Right lobe of liver (tissue), 6 donors: ENCODE data around the gene SENP7. TPM values are rescaled to one million over a fixed set of nuclear protein-coding genes. Genes with fewer than 3 reads are reported as not detected.

Experiments
- ATAC-seq, 4 donors: fragments of 200-7000 bp; cut with Tn5 transposase; one replicate each; pipeline ENCODE4 v1.9.1; 2020; ENCODE audit warnings: mild to moderate bottlenecking in 4 of 4, moderate library complexity in 4 of 4
- DNase-seq, 3 donors: peaks; one replicate each; pipeline ENCODE4 v3.0.0-alpha.2; 2020
- H3K27ac ChIP-seq, 3 donors: fragments of 200-600 bp; one replicate each; pipeline ENCODE4 v1.8.0; 2022
- H3K27me3 ChIP-seq, 2 donors: fragments of 200-600 bp; one replicate each; pipeline ENCODE4 v1.8.0; 2022
- H3K36me3 ChIP-seq, 4 donors: fragments of 200-600 bp; sonication (generic) in 1 of 4; one replicate each; pipeline versions ENCODE4 v1.5.1 to v1.8.0; 2017 to 2022; ENCODE audit warnings: control low read depth in 1 of 4
- H3K4me1 ChIP-seq, 4 donors: fragments of 200-600 bp; sonication (generic) in 1 of 4; one replicate each; pipeline versions ENCODE4 v1.5.1 to v1.8.0; 2017 to 2022; ENCODE audit warnings: control low read depth in 1 of 4
- H3K4me3 ChIP-seq, 3 donors: fragments of 200-600 bp; one replicate each; pipeline ENCODE4 v1.8.0; 2022
- H3K9me3 ChIP-seq, 4 donors: fragments of 200-600 bp; sonication (generic) in 1 of 4; one replicate each; pipeline versions ENCODE4 v1.5.1 to v1.8.0; 2017 to 2022; ENCODE audit warnings: control low read depth in 1 of 4
- CTCF ChIP-seq, 4 donors: fragments of 200-600 bp in 3 of 4; fragments of 450-650 bp in 1 of 4; IDR thresholded peaks; one replicate each; pipeline versions ENCODE4 v1.5.1 to v1.8.0; 2016 to 2022; ENCODE audit warnings: antibody characterized with exemption in 4 of 4, mild to moderate bottlenecking in 2 of 4
- POLR2A ChIP-seq: fragments of 450-650 bp; IDR thresholded peaks from one replicate; pipeline ENCODE4 v1.6.1; 2017; ENCODE audit warnings: antibody characterized with exemption, mild to moderate bottlenecking
- WGBS: methylation state at CpG from one replicate; pipeline ENCODE4 v1.1.6; 2018; ENCODE audit warnings: low coverage, low lambda C conversion rate; ENCODE audit not compliant: insufficient coverage; ENCODE audit errors: missing lambda C conversion rate; 5-methylcytosine and 5-hydroxymethylcytosine counted together
- intact Hi-C, 2 donors: fragments of 100-400 bp; cut with DNase I; formaldehyde crosslinking; loops; one replicate each; pipeline versions ENCODE4 v1.11.2 to v1.14.1; 2022
- total RNA-seq, 6 experiments: library from RNA; depleted of rRNA in 2 of 6; stranded (reverse); fragments of >200 nt in 2 of 6; fragmentation: NEBNext Ultra II Directional in 3 of 6; extraction: Animal tissue kit (Norgen Biotek cat#: 25700) in 3 of 6; gene quantifications; one replicate each; pipeline versions ENCODE4 v1.1.0 to v1.2.4, GENCODE V29; 2016 to 2023
- donor health status: DM: no; HTN: yes; CAD: no.
- donor health status: DM: no; HTN: no; CAD: no.
- donor health status: DM: no; HTN: no; CAD: no.
- donor health status: DM: no; HTN: yes; CAD: no.
- donor health status: DM: no; HTN: yes; CAD: no.

Gene SENP7
- total RNA-seq, 6 experiments from 2014 or later = 3.8 to 7.2 (median 5.7) TPM

- ATAC-seq (no peak), DNase-seq (no peak)
- Histone ChIP-seq H3K4me1 (no peaks in the 10 kb centered on the region), H3K27me3 (no peaks in the 10 kb centered on the region), H3K36me3 (no peaks in the 10 kb centered on the region), H3K9me3 (no peaks in the 10 kb centered on the region), H3K4me3 (no peak overlapping the region), H3K27ac (no peak overlapping the region)
- intact Hi-C loops = no loop called here
- no CpG with 5 or more reads among the region's 1 CpG for WGBS
- TF ChIP-seq POLR2A (no peak), CTCF (IDR thresholded peaks at IDR 0.05) (no peak)
These were observed 23.3 kb upstream of the SENP7 start for GRCh38 chr3:101536266-101536665.

- H3K27ac ChIP-seq = no peak overlapping the region
- H3K9me3 ChIP-seq = no peaks in the 10 kb centered on the region
- H3K27me3 ChIP-seq = no peaks in the 10 kb centered on the region
- intact Hi-C loops = no loop called here
- no peak overlapping the region for H3K4me3 ChIP-seq
- ATAC-seq (no peak), DNase-seq (no peak)
- no peak for TF ChIP-seq CTCF (IDR thresholded peaks at IDR 0.05)
- TF ChIP-seq POLR2A = no peak
- no peaks in the 10 kb centered on the region for H3K36me3 ChIP-seq
- no peaks in the 10 kb centered on the region for H3K4me1 ChIP-seq
- WGBS = 58% methylated on average over 5 of the region's 5 CpGs
These were observed 22.2 kb upstream of the SENP7 start for GRCh38 chr3:101535221-101535620.

- intact Hi-C loops = no loop called here
- no peak for ATAC-seq
- H3K4me3 ChIP-seq = no peak overlapping the region
- no peaks in the 10 kb centered on the region for H3K4me1 ChIP-seq
- DNase-seq = no peak
- no peak overlapping the region for H3K27ac ChIP-seq
- H3K36me3 ChIP-seq = no peaks in the 10 kb centered on the region
- TF ChIP-seq POLR2A (no peak), CTCF (IDR thresholded peaks at IDR 0.05) (no peak)
- no peaks in the 10 kb centered on the region for H3K9me3 ChIP-seq
- no peaks in the 10 kb centered on the region for H3K27me3 ChIP-seq
- WGBS = 69% methylated on average over 1 of the region's 1 CpG
These were observed 20.6 kb upstream of the SENP7 start for GRCh38 chr3:101533603-101533968.

GRCh38 chr3:101532783-101533602 lies 20.0 kb upstream of the SENP7 start:
- no peak for DNase-seq
- Histone ChIP-seq H3K4me1 (no peaks in the 10 kb centered on the region), H3K4me3 (no peak overlapping the region), H3K36me3 (no peaks in the 10 kb centered on the region), H3K27ac (no peak overlapping the region), H3K27me3 (no peaks in the 10 kb centered on the region), H3K9me3 (no peaks in the 10 kb centered on the region)
- no peak for ATAC-seq
- intact Hi-C loops = no loop called here
- no peak for TF ChIP-seq CTCF (IDR thresholded peaks at IDR 0.05)
- no peak for TF ChIP-seq POLR2A
- WGBS = 63% methylated on average over 9 of the region's 9 CpGs
